MM.1S (cell line): ENCODE data around the gene PARP12.

Experiments
- EZH2 ChIP-seq: fragments of 300-600 bp; sonication (generic); optimal IDR thresholded peaks from 2 replicates; pipeline ENCODE3; 2017; ENCODE audit warnings: low read depth, mild to moderate bottlenecking, antibody characterized with exemption, low read length, mixed read lengths
- EZH2phosphoT487 ChIP-seq: fragments of 300-600 bp; sonication (generic); IDR thresholded peaks from 2 replicates; pipeline ENCODE4 v1.6.1; 2018; ENCODE audit warnings: antibody characterized with exemption, low read length
- TF ChIP-seq, protein P1 (sequence below): fragments of 300-600 bp; sonication (generic); IDR thresholded peaks from 2 replicates; pipeline ENCODE4 v1.5.1; 2016; ENCODE audit warnings: antibody characterized with exemption, low read length, mixed read lengths

- TF ChIP-seq, protein P1, sequence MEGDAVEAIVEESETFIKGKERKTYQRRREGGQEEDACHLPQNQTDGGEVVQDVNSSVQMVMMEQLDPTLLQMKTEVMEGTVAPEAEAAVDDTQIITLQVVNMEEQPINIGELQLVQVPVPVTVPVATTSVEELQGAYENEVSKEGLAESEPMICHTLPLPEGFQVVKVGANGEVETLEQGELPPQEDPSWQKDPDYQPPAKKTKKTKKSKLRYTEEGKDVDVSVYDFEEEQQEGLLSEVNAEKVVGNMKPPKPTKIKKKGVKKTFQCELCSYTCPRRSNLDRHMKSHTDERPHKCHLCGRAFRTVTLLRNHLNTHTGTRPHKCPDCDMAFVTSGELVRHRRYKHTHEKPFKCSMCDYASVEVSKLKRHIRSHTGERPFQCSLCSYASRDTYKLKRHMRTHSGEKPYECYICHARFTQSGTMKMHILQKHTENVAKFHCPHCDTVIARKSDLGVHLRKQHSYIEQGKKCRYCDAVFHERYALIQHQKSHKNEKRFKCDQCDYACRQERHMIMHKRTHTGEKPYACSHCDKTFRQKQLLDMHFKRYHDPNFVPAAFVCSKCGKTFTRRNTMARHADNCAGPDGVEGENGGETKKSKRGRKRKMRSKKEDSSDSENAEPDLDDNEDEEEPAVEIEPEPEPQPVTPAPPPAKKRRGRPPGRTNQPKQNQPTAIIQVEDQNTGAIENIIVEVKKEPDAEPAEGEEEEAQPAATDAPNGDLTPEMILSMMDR = no peak
- no peak for TF ChIP-seq EZH2
- no peak for TF ChIP-seq EZH2phosphoT487
These were observed 18.5 kb downstream of the PARP12 start for GRCh38 chr7:140044251-140044650.
